Stimulated activated naive B cell treated with anti-CD40 and anti-IgM and Interleukin-4, amounts not matched to agents 10 μg/mL and 1 μg/mL and 100 μg/mL, for 72 hours (primary cell): ENCODE results near the gene RTN4RL1.
"Not testable (repeated sequence)": the region's sequence is repeated elsewhere in the genome, so short reads cannot be mapped to it uniquely, and the experiment has no call there.

Source experiments
- ATAC-seq, 2 donors: fragments of 150-1000 bp; cut with Tn5 transposase; replicated peaks; 2 replicates each; pipeline ENCODE4 v1.10.0; 2021; ENCODE audit warnings: moderate library complexity in 1 of 2
- DNase-seq: peaks from one replicate; pipeline ENCODE4 v3.0.0; 2021
- H3K27ac Mint-ChIP-seq: one replicate; pipeline ENCODE4 v1.8.0; 2022; ENCODE audit warnings: mild to moderate bottlenecking, mixed read lengths
- H3K27me3 Mint-ChIP-seq, 2 donors: one replicate each; pipeline ENCODE4 v1.8.0; 2022; ENCODE audit warnings: mixed read lengths in 2 of 2
- H3K36me3 Mint-ChIP-seq, 2 donors: one replicate each; pipeline ENCODE4 v1.8.0; 2022; ENCODE audit warnings: mixed read lengths in 2 of 2, mild to moderate bottlenecking in 1 of 2
- H3K4me1 Mint-ChIP-seq, 2 donors: one replicate each; pipeline ENCODE4 v1.8.0; 2022; ENCODE audit warnings: mixed read lengths in 2 of 2, mild to moderate bottlenecking in 1 of 2
- H3K4me3 Mint-ChIP-seq, 2 donors: one replicate each; pipeline ENCODE4 v1.8.0; 2022; ENCODE audit warnings: mild to moderate bottlenecking in 2 of 2, mixed read lengths in 2 of 2, moderate library complexity in 1 of 2
- H3K9me3 Mint-ChIP-seq, 2 donors: one replicate each; pipeline ENCODE4 v1.8.0; 2022; ENCODE audit warnings: mixed read lengths in 2 of 2, mild to moderate bottlenecking in 1 of 2

The RTN4RL1 gene

DNA sequence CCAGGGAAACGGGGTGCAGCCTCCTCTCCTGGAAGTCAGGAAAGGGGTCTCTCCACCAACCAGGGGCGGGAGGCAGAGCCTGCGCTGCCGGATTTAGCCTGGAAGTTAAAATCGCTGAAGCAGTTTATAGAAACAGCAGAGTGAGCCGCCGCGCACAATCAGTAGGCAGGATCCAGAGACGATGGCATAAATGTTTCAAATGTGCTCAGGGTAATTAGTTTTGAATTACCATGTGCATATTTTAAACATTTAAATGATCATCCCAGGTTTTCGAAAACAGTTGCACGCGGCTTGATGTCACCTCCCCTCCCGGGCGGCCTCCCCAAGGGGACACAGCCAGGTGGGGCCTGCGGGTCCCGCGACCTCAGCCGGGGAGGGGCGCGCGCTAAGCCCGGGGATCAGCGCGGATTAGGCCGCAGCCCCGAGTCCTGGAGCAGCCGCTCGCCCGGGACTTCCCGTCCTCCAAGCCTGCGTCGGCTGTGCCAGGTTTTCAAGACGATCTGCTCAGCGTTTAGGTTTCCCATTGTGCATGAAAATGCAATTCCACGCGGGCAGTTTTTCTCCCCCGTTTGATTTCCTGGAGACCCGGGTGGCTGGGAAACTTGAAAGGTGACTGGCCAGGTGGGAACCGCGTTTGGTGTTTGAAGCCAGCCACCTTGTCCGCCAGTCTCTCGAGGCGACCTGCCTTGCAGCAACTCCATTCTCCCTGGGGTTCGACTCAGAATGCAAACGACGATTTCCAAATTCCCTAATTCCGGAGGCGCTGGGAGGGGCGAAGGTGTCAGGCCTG, 117.0 kb downstream of the RTN4RL1 start:
- DNase-seq = no peak
- H3K4me1 Mint-ChIP-seq = peaks cover 5 to 10% of the 10 kb centered on the region in 2 donors
- ATAC-seq = peak in 1 of 2 donors; percentile 39
- H3K4me3 Mint-ChIP-seq = peak overlapping the region; percentile 44 to 48
- H3K36me3 Mint-ChIP-seq = no peaks in the 10 kb centered on the region
- H3K27me3 Mint-ChIP-seq = peaks cover 48 to 77% of the 10 kb centered on the region in 2 donors
- no peak overlapping the region for H3K27ac Mint-ChIP-seq
- no peaks in the 10 kb centered on the region for H3K9me3 Mint-ChIP-seq

DNA sequence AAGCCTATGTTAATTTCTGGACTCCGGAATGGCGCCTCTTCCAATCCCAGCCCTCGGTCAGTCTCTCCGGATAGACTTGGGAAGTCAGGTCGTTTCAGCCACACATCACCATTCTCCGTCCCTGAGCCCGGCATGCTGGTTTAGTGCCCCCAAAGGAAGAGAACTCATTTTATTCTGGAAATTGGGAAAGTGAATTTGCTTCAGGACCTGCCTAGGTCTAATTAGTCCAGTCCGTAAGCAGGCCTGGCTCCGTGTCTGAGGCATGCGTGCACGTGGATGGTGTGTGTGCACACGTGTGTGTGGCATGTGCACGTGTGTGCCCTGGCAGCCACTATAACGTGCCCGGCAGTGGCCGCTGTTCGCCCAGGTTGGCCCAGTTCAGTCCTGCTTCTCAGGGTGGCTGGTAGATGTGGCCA, 117.9 kb downstream of the RTN4RL1 start:
- H3K36me3 Mint-ChIP-seq = no peaks in the 10 kb centered on the region
- ATAC-seq (no peak), DNase-seq (no peak)
- peaks cover 5 to 10% of the 10 kb centered on the region in 2 donors for H3K4me1 Mint-ChIP-seq
- H3K4me3 Mint-ChIP-seq = no peak overlapping the region
- peaks cover 41 to 69% of the 10 kb centered on the region in 2 donors for H3K27me3 Mint-ChIP-seq
- H3K27ac Mint-ChIP-seq = no peak overlapping the region
- H3K9me3 Mint-ChIP-seq = no peaks in the 10 kb centered on the region

DNA sequence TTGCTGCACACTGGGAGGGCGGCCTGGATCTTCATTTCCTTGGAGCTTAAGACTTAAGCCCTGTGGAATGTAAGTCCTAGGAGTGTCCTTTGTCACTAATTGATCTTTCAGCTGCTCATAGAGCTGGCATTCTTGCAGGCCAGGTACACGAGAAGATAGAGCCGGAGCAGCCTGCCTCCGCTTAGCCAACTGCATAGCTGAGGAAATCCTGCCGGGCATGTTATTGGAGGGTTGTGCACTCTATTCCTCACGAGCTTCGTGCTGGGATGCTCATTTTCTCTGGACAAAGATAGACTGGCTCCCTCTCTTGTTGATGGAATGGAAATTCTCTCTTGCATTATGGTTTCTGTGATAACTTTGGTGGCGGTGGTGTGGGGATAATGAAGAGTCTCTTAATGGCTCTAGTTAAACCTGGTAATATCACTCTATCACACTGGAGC, 118.5 kb downstream of the RTN4RL1 start:
- Mint-ChIP-seq H3K4me1 (peaks cover 5 to 10% of the 10 kb centered on the region in 2 donors), H3K27ac (no peak overlapping the region)

DNA sequence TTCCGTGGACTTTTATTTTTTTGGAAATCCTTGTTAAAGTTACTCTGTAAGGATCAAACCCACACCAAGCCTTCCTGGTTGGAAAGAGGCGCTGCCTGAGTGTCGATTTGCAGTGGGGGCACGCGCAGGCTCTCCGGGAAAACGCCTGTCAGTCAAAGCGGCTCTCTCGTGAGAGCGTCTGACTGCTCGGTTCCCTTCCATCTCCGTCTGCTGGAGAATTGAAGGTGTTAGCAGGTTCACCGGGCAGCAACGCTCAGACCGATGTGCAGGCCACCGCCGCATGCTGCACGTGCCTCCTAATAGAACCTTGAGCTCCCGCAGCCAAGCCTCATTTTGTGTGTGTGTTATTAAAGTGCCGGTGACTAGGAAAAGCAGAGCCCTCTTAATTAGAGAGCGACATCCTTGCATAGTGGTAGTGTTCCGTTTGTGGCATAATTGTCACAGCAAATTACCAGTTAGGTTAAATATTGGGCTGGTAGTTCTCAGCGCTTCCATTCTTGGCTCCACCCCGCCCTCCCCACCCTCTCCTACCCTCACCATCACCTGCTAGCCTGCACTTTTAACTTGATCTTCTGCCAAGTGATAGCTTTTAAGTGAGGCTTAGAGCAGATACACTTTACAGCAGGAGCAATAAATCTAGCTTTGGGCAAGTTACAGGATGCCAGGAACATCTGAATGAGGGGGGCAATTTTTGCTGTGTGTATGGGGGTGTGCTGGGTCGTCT, 119.8 kb downstream of the RTN4RL1 start:
- Mint-ChIP-seq H3K36me3 (no peaks in the 10 kb centered on the region), H3K9me3 (no peaks in the 10 kb centered on the region), H3K27ac (no peak overlapping the region), H3K4me3 (no peak overlapping the region), H3K4me1 (peaks cover 5 to 10% of the 10 kb centered on the region in 2 donors), H3K27me3 (peaks cover 33 to 56% of the 10 kb centered on the region in 2 donors)
- ATAC-seq (no peak), DNase-seq (no peak)

More for the DNA sequence above, 118.5 kb downstream of the RTN4RL1 start:
- H3K4me3 Mint-ChIP-seq = no peak overlapping the region
- no peaks in the 10 kb centered on the region for H3K9me3 Mint-ChIP-seq
- peaks cover 36 to 64% of the 10 kb centered on the region in 2 donors for H3K27me3 Mint-ChIP-seq
- no peaks in the 10 kb centered on the region for H3K36me3 Mint-ChIP-seq
- DNase-seq (no peak), ATAC-seq (no peak)

GRCh38 chr17:1904273-1905182, 120.6 kb downstream of the RTN4RL1 start:
- Mint-ChIP-seq H3K4me1 (peaks cover 5 to 10% of the 10 kb centered on the region in 2 donors), H3K9me3 (no peaks in the 10 kb centered on the region), H3K36me3 (no peaks in the 10 kb centered on the region), H3K4me3 (no peak overlapping the region), H3K27me3 (peaks cover 29 to 48% of the 10 kb centered on the region in 2 donors), H3K27ac (peak overlapping the region; percentile 51)
- DNase-seq (no peak), ATAC-seq (no peak)

DNA sequence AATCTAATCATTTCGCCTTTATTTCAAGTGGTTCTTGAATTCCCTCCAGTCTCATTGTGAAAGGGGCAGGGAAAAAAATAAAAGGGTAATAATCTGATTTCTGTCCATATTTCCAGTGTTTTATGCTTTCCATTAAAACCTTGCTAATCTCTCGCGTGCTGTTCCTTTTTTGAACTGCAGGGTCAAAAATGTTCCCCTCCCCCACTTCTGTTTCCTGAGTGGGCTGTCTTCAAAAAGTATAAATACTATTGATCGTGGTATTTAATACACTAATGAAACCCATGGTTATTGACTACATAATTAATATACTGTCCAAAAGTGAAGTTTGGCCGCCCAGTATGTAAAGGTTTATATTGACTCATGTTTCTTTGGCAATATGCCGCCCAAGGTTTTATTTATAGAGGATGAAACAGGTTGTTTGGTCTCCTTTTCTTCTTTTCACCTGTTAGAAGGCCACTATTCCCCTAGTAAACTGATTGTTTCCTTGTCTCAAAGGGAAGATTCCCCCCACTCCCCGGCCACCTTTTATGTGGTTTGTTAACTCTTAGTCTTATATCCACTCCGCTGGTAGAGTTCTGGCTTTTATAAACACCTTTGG, 125.6 kb downstream of the RTN4RL1 start:
- ATAC-seq = no peak

DNA sequence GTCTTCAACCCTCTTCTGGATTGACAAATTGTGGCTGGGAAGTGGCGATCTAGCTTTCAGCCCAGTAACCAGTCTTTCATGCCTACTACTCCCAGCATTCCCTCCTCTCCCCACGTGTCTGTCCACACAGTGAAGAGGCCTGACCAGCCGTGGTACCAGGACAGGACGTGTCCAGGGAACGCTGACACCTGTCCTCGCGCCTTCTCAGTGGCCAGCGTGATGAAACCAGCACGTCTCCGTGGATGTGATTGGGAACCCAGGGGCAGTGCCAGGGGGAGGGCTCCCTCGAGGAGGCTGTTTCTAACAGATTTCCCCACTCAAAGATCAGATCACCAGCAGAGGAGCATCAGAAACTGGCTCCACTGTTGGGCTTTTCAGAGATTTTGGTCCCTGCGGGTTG, 126.3 kb downstream of the RTN4RL1 start:
- DNase-seq (no peak), ATAC-seq (no peak)
- Mint-ChIP-seq H3K4me1 (no peaks in the 10 kb centered on the region), H3K36me3 (peaks cover 15 to 36% of the 10 kb centered on the region in 2 donors), H3K9me3 (no peaks in the 10 kb centered on the region), H3K4me3 (no peak overlapping the region), H3K27me3 (no peaks in the 10 kb centered on the region), H3K27ac (no peak overlapping the region)

More for the DNA sequence above, 125.6 kb downstream of the RTN4RL1 start:
- peaks cover 0 to 2% of the 10 kb centered on the region in 2 donors for H3K4me1 Mint-ChIP-seq
- no peak overlapping the region for H3K4me3 Mint-ChIP-seq
- peaks cover 10 to 29% of the 10 kb centered on the region in 2 donors for H3K36me3 Mint-ChIP-seq
- no peak overlapping the region for H3K27ac Mint-ChIP-seq
- H3K9me3 Mint-ChIP-seq = no peaks in the 10 kb centered on the region
- no peak for DNase-seq
- peaks cover 0 to under 1% of the 10 kb centered on the region in 2 donors for H3K27me3 Mint-ChIP-seq

GRCh38 chr17:1898332-1898731, 126.8 kb downstream of the RTN4RL1 start:
- no peak overlapping the region for H3K4me3 Mint-ChIP-seq
- no peaks in the 10 kb centered on the region for H3K4me1 Mint-ChIP-seq
- H3K9me3 Mint-ChIP-seq = no peaks in the 10 kb centered on the region
- peaks cover 17 to 38% of the 10 kb centered on the region in 2 donors for H3K36me3 Mint-ChIP-seq
- ATAC-seq (no peak), DNase-seq (no peak)
- H3K27me3 Mint-ChIP-seq = no peaks in the 10 kb centered on the region
- no peak overlapping the region for H3K27ac Mint-ChIP-seq

DNA sequence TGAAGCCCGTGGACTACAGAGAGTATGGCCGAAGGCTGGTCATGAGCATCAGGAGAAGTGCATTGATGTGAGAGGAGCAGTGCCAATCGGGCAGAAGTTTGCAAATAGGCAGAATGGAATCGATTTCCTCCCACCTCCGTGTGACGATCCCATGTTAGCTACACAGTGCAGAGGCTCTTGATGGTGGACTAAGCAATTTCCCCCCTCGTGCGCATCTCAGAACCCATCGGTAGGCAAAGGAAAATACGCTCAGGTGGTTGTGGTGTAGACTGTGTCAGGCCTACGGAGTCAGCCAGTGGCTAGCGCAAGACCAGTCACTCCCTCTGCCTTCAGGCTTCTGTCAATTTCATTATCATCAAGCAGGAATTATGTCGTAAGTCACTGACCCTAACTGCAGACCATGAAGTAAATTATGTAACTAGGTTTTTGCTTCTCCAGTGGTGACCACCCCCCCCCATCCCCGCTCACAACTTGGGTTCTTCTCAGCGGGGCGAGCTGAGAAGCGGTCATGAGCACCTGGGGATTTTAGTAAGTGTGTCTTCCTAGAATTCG, 128.0 kb downstream of the RTN4RL1 start:
- Mint-ChIP-seq H3K36me3 (peaks cover 23 to 46% of the 10 kb centered on the region in 2 donors), H3K4me3 (no peak overlapping the region), H3K4me1 (no peaks in the 10 kb centered on the region), H3K27me3 (no peaks in the 10 kb centered on the region), H3K9me3 (no peaks in the 10 kb centered on the region), H3K27ac (no peak overlapping the region)
- ATAC-seq (no peak), DNase-seq (no peak)

DNA sequence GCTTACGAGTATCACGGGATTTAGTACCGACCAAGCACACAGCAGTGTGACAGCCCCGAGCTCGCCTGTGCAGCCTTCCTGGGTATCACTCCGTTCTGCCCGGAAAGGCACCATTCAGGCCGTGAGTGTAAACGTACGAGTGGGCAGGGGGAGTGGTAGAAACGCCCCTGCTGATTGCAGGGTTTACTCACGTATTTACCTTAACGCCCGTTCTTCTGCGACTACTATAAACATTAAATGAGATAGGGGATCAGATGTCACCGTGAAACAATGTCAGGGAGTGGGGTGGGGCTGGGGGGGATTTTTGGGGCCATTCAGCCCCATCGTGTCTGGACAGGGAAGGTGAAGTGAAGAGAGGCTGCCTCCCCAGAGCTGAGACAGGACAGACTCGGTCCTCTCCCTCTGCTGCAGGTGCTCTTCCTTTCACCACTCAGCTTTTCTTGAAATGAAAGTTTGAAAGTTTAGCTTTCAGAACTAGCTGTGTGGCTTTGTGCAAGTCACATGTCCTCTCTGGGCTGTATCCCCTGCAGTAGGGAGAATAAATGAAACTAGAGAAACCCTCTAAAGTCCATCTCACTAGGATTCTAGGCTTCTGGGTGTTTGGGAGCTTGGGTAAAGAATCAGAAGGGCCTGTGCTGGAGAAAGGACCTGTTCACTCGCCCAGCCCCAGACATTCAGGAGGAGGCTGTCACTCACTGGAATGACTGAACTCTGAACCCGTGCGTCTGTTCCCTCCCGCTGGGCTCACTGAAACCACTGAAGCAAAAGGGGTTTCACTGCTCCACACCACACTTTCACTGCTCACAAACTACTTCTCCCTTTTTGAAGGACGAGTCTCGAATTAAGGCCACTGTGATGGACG, 128.7 kb downstream of the RTN4RL1 start:
- peak; percentile 42 to 70 for ATAC-seq

DNA sequence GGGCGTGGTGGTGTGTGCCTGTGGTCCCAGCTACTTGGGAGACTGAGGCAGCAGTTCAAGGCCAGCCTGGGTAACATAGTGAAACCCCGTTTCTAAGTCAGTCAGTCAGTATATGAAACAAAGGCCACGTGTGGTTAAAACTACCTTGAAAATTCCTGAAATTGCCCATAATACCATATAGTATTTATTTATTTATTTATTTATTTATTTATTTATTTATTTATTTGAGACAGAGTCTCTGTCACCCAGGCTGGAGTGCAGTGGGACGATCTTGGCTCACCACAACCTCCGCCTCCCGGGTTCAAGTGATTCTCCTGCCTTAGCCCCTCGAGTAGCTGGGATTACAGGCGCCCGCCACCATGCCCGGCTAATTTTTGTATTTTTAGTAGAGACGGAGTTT, 129.7 kb downstream of the RTN4RL1 start:
- peaks cover 30 to 57% of the 10 kb centered on the region in 2 donors for H3K36me3 Mint-ChIP-seq
- not testable (repeated sequence) for H3K27ac Mint-ChIP-seq, ATAC-seq, H3K9me3 Mint-ChIP-seq, DNase-seq, H3K4me1 Mint-ChIP-seq, H3K27me3 Mint-ChIP-seq, H3K4me3 Mint-ChIP-seq

More for the DNA sequence above, 128.7 kb downstream of the RTN4RL1 start:
- H3K27ac Mint-ChIP-seq = no peak overlapping the region
- H3K27me3 Mint-ChIP-seq = no peaks in the 10 kb centered on the region
- H3K4me3 Mint-ChIP-seq = no peak overlapping the region
- no peak for DNase-seq
- H3K36me3 Mint-ChIP-seq = peaks cover 27 to 50% of the 10 kb centered on the region in 2 donors
- H3K4me1 Mint-ChIP-seq = no peaks in the 10 kb centered on the region
- no peaks in the 10 kb centered on the region for H3K9me3 Mint-ChIP-seq

- DNase-seq (no peak), ATAC-seq (no peak)
- Mint-ChIP-seq H3K36me3 (peaks cover 30 to 57% of the 10 kb centered on the region in 2 donors), H3K4me1 (peaks cover 0 to 2% of the 10 kb centered on the region in 2 donors), H3K27me3 (no peaks in the 10 kb centered on the region), H3K4me3 (no peak overlapping the region), H3K27ac (no peak overlapping the region), H3K9me3 (no peaks in the 10 kb centered on the region)
Measured at GRCh38 chr17:1894753-1895339, 130.3 kb downstream of the RTN4RL1 start.
